BJ (cell line): ENCODE results near the gene PPIE. TPM values are rescaled to one million over a fixed set of nuclear protein-coding genes. Genes with fewer than 3 reads are reported as not detected.

Experiments used
- CTCF ChIA-PET: fragments of 350-600 bp; formaldehyde crosslinking; extraction: SDS; loops from one replicate; lab custom pipeline; 2021; ENCODE audit warnings: antibody characterized with exemption, inconsistent platforms; lab: Yijun Ruan, JAX
- POLR2A ChIA-PET: fragments of 300-600 bp; sonication (Branson Sonifier 250); formaldehyde crosslinking; extraction: SDS; loops from one replicate; lab custom pipeline; 2021; ENCODE audit warnings: antibody characterized with exemption; lab: Charles Lee
- DNase-seq: peaks from one replicate; pipeline ENCODE4 v3.0.0-alpha.2; 2011; ENCODE audit warnings: low read depth
- H3K27me3 ChIP-seq: 2 replicates; pipeline ENCODE4 v1.6.0; 2011; ENCODE audit warnings: low read length; ENCODE audit not compliant: control insufficient read depth, insufficient read depth
- H3K36me3 ChIP-seq: 2 replicates; pipeline ENCODE4 v1.5.1; 2011; ENCODE audit warnings: low read length; ENCODE audit not compliant: control insufficient read depth, insufficient read depth
- H3K4me3 ChIP-seq: 2 replicates; pipeline ENCODE4 v1.5.1; 2011; ENCODE audit warnings: low read depth, mild to moderate bottlenecking, control low read depth, low read length
- polyA plus RNA-seq: library from polyadenylated mRNA; depleted of rRNA; stranded (reverse); fragments of >200 nt; gene quantifications from 2 replicates; pipeline ENCODE4 v1.2.3, GENCODE V29; 2011
- TF ChIP-seq, protein P1 (sequence below): IDR thresholded peaks from 2 replicates; pipeline ENCODE4 v1.5.1; 2011; ENCODE audit warnings: low read depth, mild to moderate bottlenecking, control low read depth, inconsistent platforms, low read length, moderate library complexity; ENCODE audit not compliant: insufficient read depth

The PPIE gene
- polyA plus RNA-seq, 1 experiment, result 89.6 TPM

- ChIA-PET POLR2A (no interaction called here), CTCF (interaction anchor here (0.9 to 2.0 kb wide), 3 partner anchors 46 to 114 kb away, joined by 4 to 7 read pairs (median 4); partner anchors contain the start of gene NT5C1A)
- peaks cover 28% of the 10 kb centered on the region for H3K27me3 ChIP-seq
- H3K4me3 ChIP-seq, result no peak overlapping the region
- no peak for DNase-seq
- TF ChIP-seq, protein P1, sequence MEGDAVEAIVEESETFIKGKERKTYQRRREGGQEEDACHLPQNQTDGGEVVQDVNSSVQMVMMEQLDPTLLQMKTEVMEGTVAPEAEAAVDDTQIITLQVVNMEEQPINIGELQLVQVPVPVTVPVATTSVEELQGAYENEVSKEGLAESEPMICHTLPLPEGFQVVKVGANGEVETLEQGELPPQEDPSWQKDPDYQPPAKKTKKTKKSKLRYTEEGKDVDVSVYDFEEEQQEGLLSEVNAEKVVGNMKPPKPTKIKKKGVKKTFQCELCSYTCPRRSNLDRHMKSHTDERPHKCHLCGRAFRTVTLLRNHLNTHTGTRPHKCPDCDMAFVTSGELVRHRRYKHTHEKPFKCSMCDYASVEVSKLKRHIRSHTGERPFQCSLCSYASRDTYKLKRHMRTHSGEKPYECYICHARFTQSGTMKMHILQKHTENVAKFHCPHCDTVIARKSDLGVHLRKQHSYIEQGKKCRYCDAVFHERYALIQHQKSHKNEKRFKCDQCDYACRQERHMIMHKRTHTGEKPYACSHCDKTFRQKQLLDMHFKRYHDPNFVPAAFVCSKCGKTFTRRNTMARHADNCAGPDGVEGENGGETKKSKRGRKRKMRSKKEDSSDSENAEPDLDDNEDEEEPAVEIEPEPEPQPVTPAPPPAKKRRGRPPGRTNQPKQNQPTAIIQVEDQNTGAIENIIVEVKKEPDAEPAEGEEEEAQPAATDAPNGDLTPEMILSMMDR, result no peak
- no peaks in the 10 kb centered on the region for H3K36me3 ChIP-seq
Measured at GRCh38 chr1:39717809-39718208, 20.9 kb upstream of the PPIE start.

DNA sequence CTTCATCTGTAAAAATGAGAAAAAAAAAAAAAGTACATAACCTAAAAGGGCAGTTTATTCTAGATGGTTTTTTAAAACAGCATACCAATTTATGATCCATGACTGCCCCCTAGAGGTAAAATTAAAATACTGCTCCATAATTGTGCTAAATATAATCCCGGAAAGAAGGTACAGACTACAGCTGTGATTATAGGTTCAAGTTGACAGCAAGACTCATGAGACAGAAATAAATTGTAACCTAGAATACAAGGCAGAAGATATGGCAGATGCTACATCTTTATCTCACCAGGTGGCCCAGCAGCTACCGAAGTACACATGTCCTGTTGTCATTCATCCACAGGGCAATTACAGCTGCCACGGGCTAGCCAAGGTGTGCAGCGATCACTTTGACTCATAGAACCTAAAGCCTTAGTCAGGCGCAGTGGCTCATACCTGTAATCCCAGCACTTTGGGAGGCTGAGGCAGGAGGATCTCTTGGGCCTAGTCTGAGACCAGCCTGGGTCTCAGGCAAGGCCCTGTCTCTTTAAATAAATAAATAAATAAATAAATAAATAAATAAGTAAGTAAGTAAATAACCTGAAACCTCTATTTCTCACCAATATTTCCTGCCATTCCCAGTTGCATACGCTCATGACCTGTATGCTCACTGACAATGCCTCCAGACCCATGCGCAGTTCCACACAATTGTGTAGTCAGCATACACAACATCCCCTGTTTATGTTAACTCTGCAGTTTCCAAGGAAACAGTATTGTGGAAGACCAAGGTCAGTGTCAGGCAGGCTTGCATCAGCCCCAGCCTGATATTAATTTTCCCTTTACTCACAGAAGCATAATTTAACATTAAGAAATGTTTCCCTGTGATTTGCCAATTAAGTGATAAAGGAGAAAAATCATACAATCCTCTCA, 18.3 kb upstream of the PPIE start:
- Histone ChIP-seq H3K27me3 (peaks cover 23% of the 10 kb centered on the region), H3K4me3 (no peak overlapping the region), H3K36me3 (no peaks in the 10 kb centered on the region)
- POLR2A ChIA-PET, result interaction anchor here (0.6 kb wide), 1 partner anchor 123 kb away, joined by 3 read pairs; no protein-coding TSS in a partner anchor
- TF ChIP-seq, protein P1, result peak; percentile 49
- CTCF ChIA-PET, result interaction anchor here (0.6 to 2.1 kb wide), 20 partner anchors 10 to 250 kb away, joined by 3 to 13 read pairs (median 4); partner anchors contain the start of gene NT5C1A
- DNase-seq, result peak; percentile 14

DNA sequence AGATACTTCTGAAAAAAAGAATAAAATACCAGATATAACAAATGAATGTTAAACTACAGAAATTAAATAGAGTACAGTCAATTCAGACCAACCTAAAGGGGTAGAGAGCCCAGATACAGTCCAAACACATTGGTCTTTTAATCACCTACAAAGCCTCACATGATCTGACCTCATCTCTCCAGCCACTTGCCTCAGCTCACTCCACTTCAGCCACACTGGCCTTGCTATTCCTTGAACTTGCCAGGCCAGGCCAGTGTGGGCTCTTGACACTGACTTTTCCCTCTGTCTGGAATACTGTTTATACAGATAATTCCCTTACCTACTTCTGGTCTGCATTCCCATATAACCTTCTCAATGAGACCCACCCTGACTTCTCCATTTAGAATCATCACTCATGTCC, 17.0 kb upstream of the PPIE start:
- H3K4me3 ChIP-seq, result no peak overlapping the region
- no peak for DNase-seq
- ChIA-PET POLR2A (no interaction called here), CTCF (interaction anchor here (1.4 to 1.6 kb wide), 2 partner anchors 61 to 116 kb away, joined by 3 to 8 read pairs; no protein-coding TSS in a partner anchor)
- TF ChIP-seq, protein P1, result no peak
- H3K27me3 ChIP-seq, result peaks cover 25% of the 10 kb centered on the region
- H3K36me3 ChIP-seq, result no peaks in the 10 kb centered on the region

GRCh38 chr1:39722495-39722894, 16.2 kb upstream of the PPIE start:
- ChIA-PET CTCF (interaction anchor here (1.6 kb wide), 1 partner anchor 116 kb away, joined by 8 read pairs; no protein-coding TSS in a partner anchor), POLR2A (no interaction called here)
- Histone ChIP-seq H3K27me3 (peaks cover 21% of the 10 kb centered on the region), H3K4me3 (no peak overlapping the region), H3K36me3 (no peaks in the 10 kb centered on the region)
- TF ChIP-seq, protein P1, result no peak
- no peak for DNase-seq

DNA sequence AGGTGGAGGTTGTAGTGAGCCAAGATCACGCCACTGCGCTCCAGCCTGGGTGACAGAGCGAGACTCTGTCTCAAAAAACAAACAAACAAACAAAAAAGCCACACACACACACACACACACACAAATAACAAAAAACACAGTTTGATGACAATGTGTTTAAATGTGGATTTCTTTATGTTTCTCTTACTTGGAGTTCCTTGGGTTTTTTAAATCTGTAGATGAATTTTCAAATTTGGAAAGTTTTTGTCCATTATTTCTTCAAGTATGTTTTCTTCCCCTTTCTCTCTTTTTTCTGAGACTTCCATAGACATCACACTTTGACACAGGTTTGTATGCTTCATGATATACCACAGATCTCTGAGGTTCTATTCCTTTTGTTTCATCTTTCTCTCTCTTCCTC, 12.1 kb upstream of the PPIE start:
- ChIA-PET POLR2A (no interaction called here), CTCF (interaction anchor here (0.7 to 1.3 kb wide), 3 partner anchors 10 to 893 kb away, joined by 3 read pairs; no protein-coding TSS in a partner anchor)
- H3K36me3 ChIP-seq, result no peaks in the 10 kb centered on the region
- no peak for DNase-seq
- TF ChIP-seq, protein P1, result no peak
- no peak overlapping the region for H3K4me3 ChIP-seq
- H3K27me3 ChIP-seq, result peaks cover 25% of the 10 kb centered on the region
